WTC11 (cell line): ENCODE results near the gene SLC47A1.

Experiments used
- ARID4B ChIP-seq: sonication (generic); formaldehyde crosslinking; IDR thresholded peaks from 2 replicates; pipeline ENCODE4 v1.8.0; 2023; ENCODE audit warnings: missing genetic modification reagents, mild to moderate bottlenecking, borderline replicate concordance
- CTCF ChIP-seq: fragments of 200-600 bp; IDR thresholded peaks from 2 replicates; pipeline ENCODE4 v1.8.0; 2022; ENCODE audit warnings: antibody characterized with exemption
- HMGXB4 ChIP-seq: sonication (generic); formaldehyde crosslinking; IDR thresholded peaks from 2 replicates; pipeline ENCODE4 v1.8.1; 2023; ENCODE audit warnings: mild to moderate bottlenecking, moderate library complexity, missing genetic modification reagents

- no peak for TF ChIP-seq HMGXB4 (CRISPR knock-in tag)
- TF ChIP-seq ARID4B (CRISPR knock-in tag): no peak
- no peak for TF ChIP-seq CTCF
Observed at GRCh38 chr17:19558946-19559345, 25.3 kb downstream of the SLC47A1 start.
